ENCODE results near the gene GTF3C1. TPM values are rescaled to one million over a fixed set of nuclear protein-coding genes. Genes with fewer than 3 reads are reported as not detected.

GTF3C1 gene
- total RNA-seq, 2 experiments from 2014 or later, result 43.6 to 44.5 TPM

DNA sequence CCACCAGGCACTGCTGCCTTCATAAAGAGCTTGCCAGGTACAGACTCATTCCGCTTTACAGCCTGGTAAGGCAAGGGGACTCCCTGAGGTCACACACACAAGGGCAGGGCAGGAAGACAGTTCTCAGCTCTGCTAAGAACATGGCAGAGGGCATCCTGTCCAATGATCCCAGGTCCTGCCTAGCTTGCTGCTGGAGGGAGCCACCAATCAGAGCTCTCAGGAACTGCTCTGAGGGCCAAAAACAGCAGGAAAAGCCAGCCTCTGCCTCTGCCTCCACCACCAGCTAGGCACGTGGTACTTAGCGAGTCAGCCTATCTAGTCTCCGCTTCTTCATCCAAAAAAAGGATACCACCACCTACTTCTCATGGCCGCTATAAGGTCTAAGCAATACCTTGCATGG lies 66.1 kb downstream of the GTF3C1 start:
- ChIA-PET POLR2A (no interaction called here), CTCF (no interaction called here)
- no peaks in the 10 kb centered on the region for H3K4me1 ChIP-seq (ENCODE audit: insufficient read depth, low read length)
- Mint-ChIP-seq H3K4me3 (no peak overlapping the region), H3K9me3 (no peaks in the 10 kb centered on the region), H3K36me3 (ENCODE audit: low read depth) (peaks cover 100% of the 10 kb centered on the region), H3K4me1 (ENCODE audit: low read depth) (no peaks in the 10 kb centered on the region), H3K27ac (no peak overlapping the region), H3K27me3 (no peaks in the 10 kb centered on the region)
- no peak overlapping the region for H3K4me3 ChIP-seq (ENCODE audit: low read length)
- H3K36me3 ChIP-seq (ENCODE audit: insufficient read depth, low read length), result peaks cover 85% of the 10 kb centered on the region
- intact Hi-C loops (cut with DNase I, micrococcal nuclease), result no loop called here
- TF ChIP-seq, protein P1, sequence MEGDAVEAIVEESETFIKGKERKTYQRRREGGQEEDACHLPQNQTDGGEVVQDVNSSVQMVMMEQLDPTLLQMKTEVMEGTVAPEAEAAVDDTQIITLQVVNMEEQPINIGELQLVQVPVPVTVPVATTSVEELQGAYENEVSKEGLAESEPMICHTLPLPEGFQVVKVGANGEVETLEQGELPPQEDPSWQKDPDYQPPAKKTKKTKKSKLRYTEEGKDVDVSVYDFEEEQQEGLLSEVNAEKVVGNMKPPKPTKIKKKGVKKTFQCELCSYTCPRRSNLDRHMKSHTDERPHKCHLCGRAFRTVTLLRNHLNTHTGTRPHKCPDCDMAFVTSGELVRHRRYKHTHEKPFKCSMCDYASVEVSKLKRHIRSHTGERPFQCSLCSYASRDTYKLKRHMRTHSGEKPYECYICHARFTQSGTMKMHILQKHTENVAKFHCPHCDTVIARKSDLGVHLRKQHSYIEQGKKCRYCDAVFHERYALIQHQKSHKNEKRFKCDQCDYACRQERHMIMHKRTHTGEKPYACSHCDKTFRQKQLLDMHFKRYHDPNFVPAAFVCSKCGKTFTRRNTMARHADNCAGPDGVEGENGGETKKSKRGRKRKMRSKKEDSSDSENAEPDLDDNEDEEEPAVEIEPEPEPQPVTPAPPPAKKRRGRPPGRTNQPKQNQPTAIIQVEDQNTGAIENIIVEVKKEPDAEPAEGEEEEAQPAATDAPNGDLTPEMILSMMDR (IDR thresholded peaks at IDR 0.05), result no peak
- H3K27ac ChIP-seq (ENCODE audit: low read depth in 1 of 2, low read length in 2 of 2), result no peak overlapping the region
- no peaks in the 10 kb centered on the region for H3K27me3 ChIP-seq (ENCODE audit: control insufficient read depth in 1 of 2, insufficient read depth in 2 of 2, low read length in 2 of 2)
- ATAC-seq (ENCODE audit: poor library complexity), result no peak
- no peaks in the 10 kb centered on the region for H3K9me3 ChIP-seq (ENCODE audit: control insufficient read depth in 1 of 2, insufficient read depth in 1 of 2, low read length in 2 of 2)
- DNase-seq, result no peak

DNA sequence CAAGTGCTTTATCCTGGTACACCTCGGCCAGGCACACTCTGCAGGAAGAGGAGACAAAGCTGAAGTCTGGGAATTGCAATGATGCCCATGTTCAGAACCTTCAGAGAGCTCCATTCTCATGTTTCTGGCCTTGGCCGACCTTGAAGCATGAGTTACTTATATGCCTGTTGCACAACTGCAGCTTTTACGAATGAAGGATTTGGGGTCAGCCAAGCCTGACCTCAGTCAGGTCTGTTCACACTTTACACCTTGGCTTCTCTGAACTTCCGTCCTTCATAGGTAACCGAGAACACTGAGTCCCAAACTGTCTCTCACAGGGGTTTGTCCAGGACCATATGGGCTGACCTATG lies 66.7 kb downstream of the GTF3C1 start:
- Histone ChIP-seq H3K27me3 (ENCODE audit: control insufficient read depth in 1 of 2, insufficient read depth in 2 of 2, low read length in 2 of 2) (no peaks in the 10 kb centered on the region), H3K4me3 (ENCODE audit: low read length) (no peak overlapping the region), H3K27ac (ENCODE audit: low read depth in 1 of 2, low read length in 2 of 2) (no peak overlapping the region), H3K9me3 (ENCODE audit: control insufficient read depth in 1 of 2, insufficient read depth in 1 of 2, low read length in 2 of 2) (no peaks in the 10 kb centered on the region), H3K36me3 (ENCODE audit: insufficient read depth, low read length) (peaks cover 86% of the 10 kb centered on the region), H3K4me1 (ENCODE audit: insufficient read depth, low read length) (no peaks in the 10 kb centered on the region)
- POLR2A ChIA-PET, result no interaction called here
- Mint-ChIP-seq H3K4me1 (ENCODE audit: low read depth) (no peaks in the 10 kb centered on the region), H3K4me3 (no peak overlapping the region), H3K9me3 (no peaks in the 10 kb centered on the region), H3K27ac (no peak overlapping the region), H3K36me3 (ENCODE audit: low read depth) (peaks cover 100% of the 10 kb centered on the region), H3K27me3 (no peaks in the 10 kb centered on the region)
- ATAC-seq (ENCODE audit: poor library complexity) (no peak), DNase-seq (no peak)
- CTCF ChIA-PET, result no interaction called here
- intact Hi-C loops (cut with DNase I, micrococcal nuclease), result no loop called here
- TF ChIP-seq, protein P1 (IDR thresholded peaks at IDR 0.05), result no peak

DNA sequence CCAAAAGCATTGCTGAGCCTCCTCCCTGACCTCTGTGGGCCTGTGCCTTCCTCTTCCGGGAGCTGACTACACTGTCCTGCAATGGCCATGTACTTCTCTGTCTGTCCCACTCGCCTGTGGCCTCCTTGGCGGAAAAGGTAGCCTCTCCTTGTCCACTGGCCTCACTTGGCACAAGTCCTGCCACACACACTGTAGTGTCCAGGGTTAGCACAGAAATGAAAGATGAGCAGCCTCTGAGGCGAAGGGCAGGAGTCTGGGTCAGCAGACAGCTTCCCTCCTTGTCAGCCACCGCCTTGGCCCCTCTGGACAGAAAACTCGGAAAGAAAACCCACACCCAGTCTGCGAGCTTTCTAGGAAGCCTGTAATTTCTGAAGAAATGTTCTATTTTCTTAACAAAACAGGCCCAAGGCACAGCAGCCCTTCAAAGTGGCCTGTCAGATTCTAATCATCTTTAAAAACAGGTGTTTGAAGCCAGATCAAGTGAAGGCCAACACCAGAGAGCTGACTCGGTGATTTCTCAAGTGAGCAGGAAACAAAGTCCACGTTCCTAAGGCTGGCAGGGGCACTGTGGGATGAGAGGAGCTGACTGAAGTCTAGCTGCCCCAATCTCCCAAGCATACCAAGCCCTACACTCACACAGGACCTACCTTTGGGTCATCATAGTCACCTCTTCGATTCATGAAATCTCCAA lies 67.2 kb downstream of the GTF3C1 start:
- ATAC-seq (ENCODE audit: poor library complexity), result no peak
- ChIA-PET POLR2A (no interaction called here), CTCF (no interaction called here)
- Histone ChIP-seq H3K36me3 (ENCODE audit: insufficient read depth, low read length) (peaks cover 92% of the 10 kb centered on the region), H3K9me3 (ENCODE audit: control insufficient read depth in 1 of 2, insufficient read depth in 1 of 2, low read length in 2 of 2) (no peaks in the 10 kb centered on the region), H3K27me3 (ENCODE audit: control insufficient read depth in 1 of 2, insufficient read depth in 2 of 2, low read length in 2 of 2) (no peaks in the 10 kb centered on the region), H3K27ac (ENCODE audit: low read depth in 1 of 2, low read length in 2 of 2) (no peak overlapping the region), H3K4me3 (ENCODE audit: low read length) (no peak overlapping the region), H3K4me1 (ENCODE audit: insufficient read depth, low read length) (no peaks in the 10 kb centered on the region)
- no peaks in the 10 kb centered on the region for H3K9me3 Mint-ChIP-seq
- no peak overlapping the region for H3K4me3 Mint-ChIP-seq
- peaks cover 100% of the 10 kb centered on the region for H3K36me3 Mint-ChIP-seq (ENCODE audit: low read depth)
- H3K4me1 Mint-ChIP-seq (ENCODE audit: low read depth), result no peaks in the 10 kb centered on the region
- H3K27ac Mint-ChIP-seq, result no peak overlapping the region
- no peaks in the 10 kb centered on the region for H3K27me3 Mint-ChIP-seq
- intact Hi-C loops (cut with DNase I, micrococcal nuclease), result no loop called here
- no peak for DNase-seq
- TF ChIP-seq, protein P1 (IDR thresholded peaks at IDR 0.05), result no peak
